Fibroblast of villous mesenchyme (primary cell): ENCODE measurements around the gene SUSD2. TPM values are rescaled to one million over a fixed set of nuclear protein-coding genes. Genes with fewer than 3 reads are reported as not detected.

Source experiments
- DNase-seq: peaks from one replicate; pipeline ENCODE4 v3.0.0-alpha.2; 2010; ENCODE audit warnings: low read depth
- H3K4me3 ChIP-seq: 2 replicates; pipeline ENCODE4 v1.5.1; 2011; ENCODE audit warnings: low read depth, mild to moderate bottlenecking, low read length
- total RNA-seq: library from RNA; depleted of rRNA; stranded (reverse); fragments of >200 nt; gene quantifications from 2 replicates; pipeline ENCODE4 v1.2.3, GENCODE V29; 2012
- TF ChIP-seq, protein P1 (sequence below): IDR thresholded peaks from 2 replicates; pipeline ENCODE4 v1.5.1; 2012; ENCODE audit warnings: low read depth, mild to moderate bottlenecking, low read length; ENCODE audit not compliant: insufficient read depth

The SUSD2 gene
- total RNA-seq, 1 donor, result 1.3 TPM

DNA sequence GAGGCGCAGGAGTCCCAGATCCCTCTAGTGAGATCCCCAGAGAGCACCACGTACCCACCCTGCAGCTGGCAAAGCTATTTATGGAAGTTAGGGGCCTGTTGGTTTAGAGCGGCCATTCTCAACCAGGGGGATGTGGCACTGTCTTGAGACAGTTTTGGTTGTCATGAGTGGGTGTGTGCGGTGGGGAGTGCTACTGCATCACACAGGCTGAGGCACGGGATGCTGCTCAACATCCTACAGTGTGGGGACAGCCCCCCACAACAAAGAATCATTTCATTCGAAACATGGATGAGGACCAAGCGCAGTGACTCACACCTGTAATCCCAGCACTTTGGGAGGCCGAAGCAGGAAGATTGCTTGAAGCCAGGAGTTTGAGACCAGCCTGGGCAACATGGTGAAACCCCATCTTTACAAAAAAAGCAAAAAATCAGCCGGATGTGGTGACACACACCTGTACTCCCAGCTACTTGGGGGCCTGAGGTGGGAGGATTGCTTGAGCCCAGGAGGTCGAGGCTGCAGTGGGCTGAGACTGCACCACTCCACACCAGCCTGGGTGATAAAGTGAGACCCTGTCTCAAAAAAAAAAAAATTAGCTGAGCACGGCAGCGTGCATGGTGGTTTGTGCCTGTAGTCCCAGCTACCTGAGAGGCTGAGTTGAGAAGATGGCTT is 35.4 kb downstream of the SUSD2 start:
- no peak overlapping the region for H3K4me3 ChIP-seq
- TF ChIP-seq, protein P1, sequence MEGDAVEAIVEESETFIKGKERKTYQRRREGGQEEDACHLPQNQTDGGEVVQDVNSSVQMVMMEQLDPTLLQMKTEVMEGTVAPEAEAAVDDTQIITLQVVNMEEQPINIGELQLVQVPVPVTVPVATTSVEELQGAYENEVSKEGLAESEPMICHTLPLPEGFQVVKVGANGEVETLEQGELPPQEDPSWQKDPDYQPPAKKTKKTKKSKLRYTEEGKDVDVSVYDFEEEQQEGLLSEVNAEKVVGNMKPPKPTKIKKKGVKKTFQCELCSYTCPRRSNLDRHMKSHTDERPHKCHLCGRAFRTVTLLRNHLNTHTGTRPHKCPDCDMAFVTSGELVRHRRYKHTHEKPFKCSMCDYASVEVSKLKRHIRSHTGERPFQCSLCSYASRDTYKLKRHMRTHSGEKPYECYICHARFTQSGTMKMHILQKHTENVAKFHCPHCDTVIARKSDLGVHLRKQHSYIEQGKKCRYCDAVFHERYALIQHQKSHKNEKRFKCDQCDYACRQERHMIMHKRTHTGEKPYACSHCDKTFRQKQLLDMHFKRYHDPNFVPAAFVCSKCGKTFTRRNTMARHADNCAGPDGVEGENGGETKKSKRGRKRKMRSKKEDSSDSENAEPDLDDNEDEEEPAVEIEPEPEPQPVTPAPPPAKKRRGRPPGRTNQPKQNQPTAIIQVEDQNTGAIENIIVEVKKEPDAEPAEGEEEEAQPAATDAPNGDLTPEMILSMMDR, result no peak
- no peak for DNase-seq

DNA sequence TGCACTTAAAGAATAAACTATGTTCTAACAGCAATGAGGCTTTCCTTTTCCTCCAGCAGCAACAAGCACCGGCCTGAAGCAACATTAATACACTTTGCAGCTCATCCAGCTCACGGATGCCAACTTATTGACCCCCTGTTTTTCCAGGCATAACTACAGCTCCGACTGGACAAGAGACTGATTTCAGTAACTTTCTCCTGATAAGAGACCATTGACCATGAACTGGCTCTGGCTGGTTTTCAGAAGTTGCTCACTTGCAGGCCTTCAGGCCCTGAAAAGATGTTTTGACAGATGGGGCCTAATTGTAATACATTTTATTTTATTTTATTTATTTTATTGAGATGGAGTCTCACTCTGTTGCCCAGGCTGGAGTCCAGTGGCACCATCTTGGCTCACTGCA is 36.1 kb downstream of the SUSD2 start:
- TF ChIP-seq, protein P1, result no peak
- no peak for DNase-seq
- no peak overlapping the region for H3K4me3 ChIP-seq

DNA sequence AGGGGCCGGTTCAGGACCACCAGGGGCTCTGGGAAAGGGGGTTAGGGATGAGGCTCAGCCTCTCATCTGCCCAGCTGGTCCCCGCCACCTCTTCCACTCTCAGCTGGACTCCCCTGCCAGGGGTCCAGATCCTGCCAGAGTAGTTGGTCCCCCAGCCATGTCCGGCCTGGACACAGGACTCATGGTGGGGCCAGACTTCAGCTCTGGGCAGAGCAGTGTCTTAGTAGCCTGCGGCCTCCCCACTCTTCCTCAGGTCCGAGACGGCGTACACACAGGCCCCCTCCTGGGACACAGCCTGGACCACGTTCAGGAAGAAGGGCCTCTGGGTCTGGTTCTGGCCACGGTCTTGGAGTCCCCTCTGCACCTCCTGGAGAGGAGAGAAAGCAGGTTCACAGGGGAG is 38.5 kb downstream of the SUSD2 start:
- DNase-seq, result no peak
- TF ChIP-seq, protein P1, result no peak
- no peak overlapping the region for H3K4me3 ChIP-seq

DNA sequence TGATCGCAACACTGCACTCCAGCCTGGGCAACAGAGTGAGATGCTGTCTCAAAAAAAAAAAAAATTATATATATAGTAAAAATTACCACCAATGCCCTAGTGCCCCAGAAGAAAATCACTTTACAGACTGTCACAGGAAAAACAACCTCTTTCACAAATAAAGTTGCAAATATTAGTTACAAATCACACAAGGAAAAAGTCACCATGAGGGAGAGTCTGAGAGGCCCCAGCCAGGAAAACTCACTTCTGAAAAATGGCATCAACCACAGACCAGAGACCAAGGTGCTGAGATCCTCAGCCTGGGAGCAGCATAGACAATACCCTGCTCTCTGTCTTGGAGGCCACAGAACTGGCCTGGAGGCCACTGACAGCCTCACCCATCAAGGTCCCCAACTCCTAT is 43.2 kb downstream of the SUSD2 start:
- no peak for DNase-seq
- TF ChIP-seq, protein P1, result no peak
- H3K4me3 ChIP-seq, result no peak overlapping the region

DNA sequence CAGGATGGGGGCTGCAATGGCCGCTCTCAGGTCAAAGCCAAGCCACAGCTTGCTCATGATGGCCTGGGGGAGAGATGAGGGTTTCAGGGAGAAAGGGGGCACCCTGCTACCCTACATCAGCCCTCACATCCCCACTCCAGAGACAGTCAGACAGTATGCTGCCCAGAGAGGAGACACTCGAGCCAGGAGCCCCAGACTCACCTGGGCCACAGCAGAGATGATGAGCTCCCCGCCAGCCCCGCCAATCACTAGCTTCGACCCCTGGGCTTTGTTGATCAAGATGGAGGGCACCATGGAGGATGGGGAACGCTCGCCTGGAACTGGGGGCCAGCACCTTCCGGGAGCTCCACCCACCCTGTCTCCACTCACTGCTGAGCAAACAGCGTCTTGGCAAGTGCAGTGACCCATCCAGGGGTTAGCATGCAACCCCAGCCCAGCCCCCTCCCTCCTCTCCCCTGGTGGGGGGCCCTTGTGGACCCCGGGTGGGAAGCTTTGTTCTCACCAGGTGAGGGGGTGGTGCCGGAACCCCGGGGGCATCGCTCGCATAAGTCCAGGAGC is 43.8 kb downstream of the SUSD2 start:
- TF ChIP-seq, protein P1, result no peak
- no peak overlapping the region for H3K4me3 ChIP-seq
- DNase-seq, result no peak

DNA sequence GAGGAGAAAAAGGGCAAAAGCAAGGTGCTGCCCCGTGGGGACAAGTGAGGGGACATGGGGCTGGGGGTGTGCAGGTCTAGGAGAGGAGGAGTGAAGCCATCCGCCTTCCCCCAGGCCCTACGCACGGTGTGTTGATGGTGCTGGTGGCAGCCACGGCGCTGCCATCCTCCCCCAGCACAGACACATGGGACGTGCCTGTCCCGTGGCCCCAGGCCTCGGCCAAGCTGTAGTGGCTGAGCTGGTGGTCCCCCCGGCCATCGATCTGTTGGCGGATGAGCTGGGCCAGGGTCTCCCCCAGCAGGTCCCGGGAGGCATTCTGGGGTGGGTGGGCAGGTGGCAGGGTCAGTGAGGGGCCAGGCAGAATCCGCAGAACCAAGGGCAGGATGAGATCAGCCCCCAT is 44.7 kb downstream of the SUSD2 start:
- no peak overlapping the region for H3K4me3 ChIP-seq
- DNase-seq, result no peak

More for the DNA sequence above, 44.7 kb downstream of the SUSD2 start:
- TF ChIP-seq, protein P1, result no peak
